GM12878 (cell line): Measurements from ENCODE around the gene PDZK1IP1. TPM values are rescaled to one million over a fixed set of nuclear protein-coding genes. Genes with fewer than 3 reads are reported as not detected.

Experiments
- ATAC-seq: fragments of 200-7000 bp; cut with Tn5 transposase; 3 replicates; pipeline ENCODE4 v1.9.1; 2020; ENCODE audit warnings: mild to moderate bottlenecking, moderate library complexity
- BruUV-seq: library from RNA; stranded (reverse); fragments of 400-500 nt; replicated peaks from 2 replicates; lab custom pipeline; 2021; lab: Mats Ljungman, UMichigan
- CTCF ChIA-PET: fragments of 300-600 bp; sonication (Branson Sonifier 250); formaldehyde crosslinking; extraction: SDS; loops from one replicate; lab custom pipeline; 2021; ENCODE audit warnings: inconsistent platforms; lab: Yijun Ruan, JAX
- POLR2A ChIA-PET: fragments of 350-600 bp; formaldehyde crosslinking; extraction: SDS; loops from one replicate; lab custom pipeline; 2021; ENCODE audit warnings: inconsistent platforms; lab: Charles Lee
- RAD21 ChIA-PET: fragments of 300-600 bp; sonication (Branson Sonifier 250); formaldehyde crosslinking; loops from one replicate; lab custom pipeline; 2023; ENCODE audit warnings: antibody characterized with exemption; ENCODE audit not compliant: unreplicated experiment; lab: Charles Lee
- SMC1A ChIA-PET: fragments of 300-600 bp; sonication (Branson Sonifier 250); formaldehyde crosslinking; loops from one replicate; lab custom pipeline; 2023; ENCODE audit not compliant: unreplicated experiment, uncharacterized antibody; lab: Charles Lee
- DNase-seq: peaks from one replicate; pipeline ENCODE4 v3.0.0-alpha.2; 2011; ENCODE audit warnings: low read depth, low spot score
- FAIRE-seq: peaks from 3 replicates; lab custom pipeline; 2011; peaks lifted over from hg19 to GRCh38; lab: Jason Lieb, UNC
- H2AFZ ChIP-seq: 2 replicates; pipeline ENCODE4 v1.6.0; 2011; ENCODE audit warnings: low read depth, low read length, control low read depth; ENCODE audit not compliant: control insufficient read depth
- H3K27ac ChIP-seq: 2 replicates; pipeline ENCODE4 v1.5.1; 2011; ENCODE audit warnings: control low read depth; ENCODE audit not compliant: control insufficient read depth, insufficient read depth
- H3K27me3 ChIP-seq, 2 experiments: replicated peaks in 1 of 2; 2 replicates each; pipeline versions ENCODE4 v1.6.0 to v1.6.1; 2011; ENCODE audit warnings: low read length in 1 of 2; ENCODE audit not compliant: control insufficient read depth in 2 of 2, insufficient read depth in 2 of 2
- H3K36me3 ChIP-seq, 2 experiments: 2 replicates each; pipeline ENCODE4 v1.5.1; 2011; ENCODE audit warnings: low read length in 1 of 2; ENCODE audit not compliant: control insufficient read depth in 2 of 2, insufficient read depth in 2 of 2
- H3K4me1 ChIP-seq: 2 replicates; pipeline ENCODE4 v1.6.1; 2011; ENCODE audit warnings: mild to moderate bottlenecking, low read length, moderate library complexity, mixed read lengths; ENCODE audit not compliant: control insufficient read depth, insufficient read depth
- H3K4me2 ChIP-seq: 2 replicates; pipeline ENCODE4 v1.6.0; 2011; ENCODE audit warnings: control low read depth; ENCODE audit not compliant: control insufficient read depth, insufficient read depth
- H3K4me3 ChIP-seq: fragments of 200-600 bp; sonication (generic); 2 replicates; pipeline ENCODE4 v1.5.1; 2016
- H3K79me2 ChIP-seq: 2 replicates; pipeline ENCODE4 v1.6.0; 2011; ENCODE audit warnings: low read length; ENCODE audit not compliant: control insufficient read depth, insufficient read depth
- H3K9ac ChIP-seq: 2 replicates; pipeline ENCODE4 v1.8.0; 2011; ENCODE audit warnings: low read length, control low read depth, mixed read lengths; ENCODE audit not compliant: control insufficient read depth, insufficient read depth
- H3K9me3 ChIP-seq: replicated peaks from 3 replicates; pipeline ENCODE4 v1.5.1; 2011; ENCODE audit warnings: mild to moderate bottlenecking, low read length; ENCODE audit not compliant: control insufficient read depth, insufficient read depth
- H4K20me1 ChIP-seq: 2 replicates; pipeline ENCODE4 v1.6.0; 2011; ENCODE audit not compliant: control insufficient read depth, insufficient read depth
- BACH1 ChIP-seq: fragments of 450-650 bp; IDR thresholded peaks from 2 replicates; pipeline ENCODE4 v1.6.1; 2017; ENCODE audit warnings: mild to moderate bottlenecking, borderline replicate concordance
- BCL3 ChIP-seq: IDR thresholded peaks from 2 replicates; pipeline ENCODE4 v1.6.1; 2011; ENCODE audit warnings: borderline replicate concordance, low read depth, mild to moderate bottlenecking, moderate library complexity, low read length; ENCODE audit not compliant: insufficient read depth, poor library complexity, severe bottlenecking
- CEBPB ChIP-seq, 2 experiments: fragments of 150-350 bp in 1 of 2; IDR thresholded peaks; 2 replicates each; pipeline ENCODE4 v1.6.1; 2012 to 2014; ENCODE audit warnings: low read depth in 2 of 2, low read length in 2 of 2, borderline replicate concordance in 1 of 2, inconsistent platforms in 1 of 2
- CHD4 ChIP-seq: fragments of 200-600 bp; sonication (generic); IDR thresholded peaks from 2 replicates; pipeline ENCODE4 v1.6.1; 2016; ENCODE audit warnings: mild to moderate bottlenecking
- CREM ChIP-seq: IDR thresholded peaks from 2 replicates; pipeline ENCODE4 v1.6.1; 2014; ENCODE audit warnings: antibody characterized with exemption, low read depth
- ESRRA ChIP-seq: IDR thresholded peaks from 2 replicates; pipeline ENCODE4 v1.6.1; 2012; ENCODE audit warnings: mild to moderate bottlenecking, low read length, improper control_type of control experiment
- GATAD2B ChIP-seq: fragments of 450-650 bp; conservative IDR thresholded peaks from 2 replicates; pipeline ENCODE4 v1.6.1; 2017; ENCODE audit warnings: low read depth, mild to moderate bottlenecking, moderate library complexity
- IKZF1 ChIP-seq: fragments of 450-650 bp; conservative IDR thresholded peaks from 2 replicates; pipeline ENCODE4 v1.6.1; 2017; ENCODE audit warnings: antibody characterized with exemption, mild to moderate bottlenecking
- MTA2 ChIP-seq: fragments of 450-650 bp; IDR thresholded peaks from 2 replicates; pipeline ENCODE4 v1.6.1; 2016; ENCODE audit warnings: low read depth, mild to moderate bottlenecking, moderate library complexity
- MYC ChIP-seq: IDR thresholded peaks from 2 replicates; pipeline ENCODE4 v1.6.1; 2011; ENCODE audit warnings: mild to moderate bottlenecking, low read length, moderate library complexity, inconsistent platforms; ENCODE audit not compliant: insufficient read depth, insufficient replicate concordance, insufficient read length, severe bottlenecking
- POLR2AphosphoS5 ChIP-seq: IDR thresholded peaks from 2 replicates; pipeline ENCODE4 v1.6.1; 2011; ENCODE audit warnings: mild to moderate bottlenecking, low read length, inconsistent platforms
- RAD51 ChIP-seq: fragments of 450-650 bp; IDR thresholded peaks from 2 replicates; pipeline ENCODE4 v1.6.1; 2016; ENCODE audit warnings: moderate library complexity, mild to moderate bottlenecking, inconsistent platforms
- REST ChIP-seq: IDR thresholded peaks from 2 replicates; pipeline ENCODE4 v1.6.1; 2012; ENCODE audit warnings: mild to moderate bottlenecking, low read depth, low read length
- SREBF2 ChIP-seq: IDR thresholded peaks from 2 replicates; pipeline ENCODE4 v1.6.1; 2012; ENCODE audit warnings: mild to moderate bottlenecking, low read length
- USF1 ChIP-seq: IDR thresholded peaks from 2 replicates; pipeline ENCODE4 v1.6.1; 2011; ENCODE audit warnings: borderline replicate concordance, low read depth, mild to moderate bottlenecking, moderate library complexity, mixed read lengths, low read length; ENCODE audit not compliant: insufficient read depth; ENCODE audit errors: extremely low read length
- WRNIP1 ChIP-seq: IDR thresholded peaks from 2 replicates; pipeline ENCODE4 v1.6.1; 2011; ENCODE audit warnings: low read depth, low read length, improper control_type of control experiment, borderline replicate concordance
- WGBS: methylation state at CpG from one replicate; pipeline ENCODE4 v1.1.6; 2016; ENCODE audit warnings: low lambda C conversion rate; ENCODE audit not compliant: insufficient replicate concordance, insufficient coverage; ENCODE audit errors: missing lambda C conversion rate; 5-methylcytosine and 5-hydroxymethylcytosine counted together
- in situ Hi-C: fragments of 300-500 bp; cut with MboI; formaldehyde crosslinking; loops from 9 replicates; pipeline ENCODE4 v1.14.3; 2018; ENCODE audit warnings: mixed read lengths
- intact Hi-C: fragments of 100-400 bp; cut with micrococcal nuclease; formaldehyde crosslinking; loops from one replicate; pipeline ENCODE4 v1.14.2; 2022; ENCODE audit not compliant: unreplicated experiment
- polyA plus RNA-seq, 11 experiments: library from polyadenylated mRNA; depleted of rRNA in 4 of 11; unstranded in 6 of 11; stranded (reverse) in 5 of 11; fragments of >200 nt; fragmentation: Nextera tagmentation in 4 of 11; fragmentation: Illumina TruSeq in 1 of 11; extraction: Ambion mirVana in 4 of 11; extraction: Trizol in 1 of 11; gene quantifications; 1 replicate in 1 of 11; 2 replicates in 10 of 11; pipeline versions ENCODE4 v1.2.1 to v1.2.3, GENCODE V29; 2011 to 2016; ENCODE audit warnings: inconsistent platforms in 2 of 11, missing spikeins in 2 of 11, low read depth in 1 of 11
- total RNA-seq, 4 experiments: library from RNA; depleted of rRNA in 3 of 4; stranded (reverse); fragments of >200 nt in 3 of 4; fragmentation: Illumina TruSeq in 1 of 4; extraction: Trizol in 1 of 4; gene quantifications; 2 replicates each; pipeline versions ENCODE4 v1.2.1 to v1.2.3, GENCODE V29; 2013 to 2021

Gene PDZK1IP1
- total and polyA plus RNA-seq, 10 of the 15 experiments (the other 5 are each of a cell fraction or from before 2014, with no cell fraction given), result not detected

GRCh38 chr1:47219001-47219400 lies 29.2 kb upstream of the PDZK1IP1 start:
- Histone ChIP-seq H2AFZ (no peak overlapping the region), H3K4me3 (no peak overlapping the region), H3K27me3 (peaks cover 2 to 4% of the 10 kb centered on the region in 2 experiments; a peak in 3 of 4 replicates), H3K27ac (no peak overlapping the region), H3K36me3 (no peaks in the 10 kb centered on the region), H3K79me2 (no peaks in the 10 kb centered on the region), H3K9me3 (no peaks in the 10 kb centered on the region), H3K9ac (no peak overlapping the region), H4K20me1 (no peaks in the 10 kb centered on the region), H3K4me2 (no peak overlapping the region), H3K4me1 (no peaks in the 10 kb centered on the region)
- ChIA-PET CTCF (interaction anchor here (0.6 kb wide), 1 partner anchor 218 kb away, joined by 3 read pairs; no protein-coding TSS in a partner anchor), RAD21 (no interaction called here), SMC1A (no interaction called here), POLR2A (no interaction called here)
- ATAC-seq (no peak), FAIRE-seq (no peak), DNase-seq (no peak)
- intact Hi-C loops (no loop called here), in situ Hi-C loops (no loop called here)
- TF ChIP-seq WRNIP1 (no peak), POLR2AphosphoS5 (no peak), BCL3 (no peak), USF1 (no peak), CREM (no peak), CEBPB (IDR thresholded peaks at IDR 0.05; ENCODE audit: borderline replicate concordance in 1 of 2, low read depth in 2 of 2, low read length in 2 of 2) (no peak), MTA2 (no peak), CHD4 (no peak), RAD51 (no peak), BACH1 (no peak), ESRRA (no peak), REST (no peak), GATAD2B (no peak), MYC (no peak), IKZF1 (no peak), SREBF2 (no peak)
- WGBS, result 3% methylated on average over 4 of the region's 4 CpGs
- BruUV-seq, result no TSS peak
